A673 (cell line): ENCODE results near the gene TSKU. TPM values are rescaled to one million over a fixed set of nuclear protein-coding genes. Genes with fewer than 3 reads are reported as not detected.

Experiments
- BruUV-seq: library from RNA; stranded (reverse); fragments of 400-500 nt; replicated peaks from 2 replicates; lab custom pipeline; 2021; lab: Mats Ljungman, UMichigan
- CTCF ChIA-PET: fragments of 300-600 bp; sonication (Branson Sonifier 250); formaldehyde crosslinking; loops from one replicate; lab custom pipeline; 2022; ENCODE audit warnings: antibody characterized with exemption; lab: Charles Lee
- POLR2A ChIA-PET: fragments of 300-600 bp; sonication (Branson Sonifier 250); formaldehyde crosslinking; loops from one replicate; lab custom pipeline; 2022; ENCODE audit warnings: antibody characterized with exemption; ENCODE audit not compliant: low non-redundant PET; lab: Charles Lee
- DNase-seq: peaks from one replicate; pipeline ENCODE4 v3.0.0-alpha.2; 2015; ENCODE audit warnings: low spot score
- H3K27ac ChIP-seq: fragments of 200-600 bp; sonication (generic); 2 replicates; pipeline ENCODE4 v1.5.1; 2016; ENCODE audit warnings: mixed run types, low read depth, mild to moderate bottlenecking, mixed read lengths, antibody characterized with exemption, low read length; ENCODE audit not compliant: poor library complexity, severe bottlenecking
- H3K27me3 ChIP-seq: fragments of 200-600 bp; sonication (generic); replicated peaks from 2 replicates; pipeline ENCODE4 v1.6.1; 2017; ENCODE audit warnings: mixed run types, low read depth, mild to moderate bottlenecking, mixed read lengths, antibody characterized with exemption, low read length; ENCODE audit not compliant: insufficient read depth, poor library complexity
- H3K36me3 ChIP-seq: fragments of 200-600 bp; sonication (generic); 2 replicates; pipeline ENCODE4 v1.6.1; 2016; ENCODE audit warnings: mixed run types, mild to moderate bottlenecking, mixed read lengths, antibody characterized with exemption, low read length; ENCODE audit not compliant: insufficient read depth, poor library complexity, severe bottlenecking
- H3K4me1 ChIP-seq: fragments of 200-600 bp; sonication (generic); 2 replicates; pipeline ENCODE4 v1.6.1; 2017; ENCODE audit warnings: mixed run types, mild to moderate bottlenecking, mixed read lengths, antibody characterized with exemption, low read length; ENCODE audit not compliant: insufficient read depth, poor library complexity, severe bottlenecking
- H3K4me3 ChIP-seq: fragments of 200-600 bp; sonication (generic); 2 replicates; pipeline ENCODE4 v1.5.1; 2016; ENCODE audit warnings: low read depth, mixed run types, mild to moderate bottlenecking, mixed read lengths, low read length; ENCODE audit not compliant: poor library complexity, severe bottlenecking
- H3K9me3 ChIP-seq: fragments of 200-600 bp; sonication (generic); 2 replicates; pipeline ENCODE4 v1.6.1; 2016; ENCODE audit warnings: mixed run types, low read depth, mild to moderate bottlenecking, mixed read lengths, antibody characterized with exemption, low read length; ENCODE audit not compliant: poor library complexity, severe bottlenecking
- EZH2 ChIP-seq: fragments of 200-600 bp; sonication (generic); IDR thresholded peaks from 2 replicates; pipeline ENCODE4 v1.6.1; 2017; ENCODE audit warnings: borderline replicate concordance, low read depth, mild to moderate bottlenecking, mixed read lengths, antibody characterized with exemption, low read length; ENCODE audit not compliant: poor library complexity, severe bottlenecking
- intact Hi-C: fragments of 100-400 bp; cut with micrococcal nuclease; formaldehyde crosslinking; loops from one replicate; pipeline ENCODE4 v1.10.0; 2022; ENCODE audit not compliant: unreplicated experiment
- total RNA-seq: library from RNA; stranded (reverse); gene quantifications from 2 replicates; pipeline ENCODE4 v1.2.3, GENCODE V29; 2021
- TF ChIP-seq, protein P1 (sequence below): fragments of 300-800, 200-600 bp; sonication (generic); conservative IDR thresholded peaks from 2 replicates; pipeline ENCODE4 v1.5.1; 2017; ENCODE audit warnings: low read depth, mild to moderate bottlenecking, antibody characterized with exemption, low read length, moderate library complexity, mixed read lengths

The TSKU gene
- total RNA-seq, 1 experiment from 2014 or later = 25.3 TPM

GRCh38 chr11:76807206-76807875, 24.2 kb downstream of the TSKU start:
- peak; percentile 95 for DNase-seq

DNA sequence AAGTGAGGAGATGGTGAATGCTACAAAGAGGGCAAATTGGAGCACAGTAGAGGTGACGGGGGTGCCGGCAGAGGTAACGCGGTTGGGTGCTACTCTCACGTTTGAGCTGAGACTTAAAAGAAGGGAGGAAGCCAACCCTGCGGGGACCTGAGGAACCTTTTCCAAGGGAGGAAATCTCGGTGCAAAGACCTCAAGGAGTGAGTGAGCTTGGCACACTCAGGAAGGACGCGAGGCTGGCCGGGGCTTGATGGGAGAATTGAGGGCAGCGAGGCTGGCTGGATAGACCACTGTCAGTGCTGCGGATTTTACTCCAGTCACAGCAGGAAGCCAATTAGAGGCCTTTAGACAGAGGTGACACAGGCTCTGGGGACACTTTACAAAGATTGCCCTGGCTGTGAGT, 25.0 kb downstream of the TSKU start:
- POLR2A ChIA-PET = no interaction called here
- DNase-seq = no peak
- BruUV-seq = no TSS peak
- CTCF ChIA-PET = no interaction called here
- Histone ChIP-seq H3K27ac (no peak overlapping the region), H3K9me3 (no peaks in the 10 kb centered on the region), H3K36me3 (no peaks in the 10 kb centered on the region), H3K4me3 (no peak overlapping the region), H3K27me3 (no peaks in the 10 kb centered on the region), H3K4me1 (peaks cover 12% of the 10 kb centered on the region)
- intact Hi-C loops = no loop called here
- no peak for TF ChIP-seq EZH2
- TF ChIP-seq, protein P1, sequence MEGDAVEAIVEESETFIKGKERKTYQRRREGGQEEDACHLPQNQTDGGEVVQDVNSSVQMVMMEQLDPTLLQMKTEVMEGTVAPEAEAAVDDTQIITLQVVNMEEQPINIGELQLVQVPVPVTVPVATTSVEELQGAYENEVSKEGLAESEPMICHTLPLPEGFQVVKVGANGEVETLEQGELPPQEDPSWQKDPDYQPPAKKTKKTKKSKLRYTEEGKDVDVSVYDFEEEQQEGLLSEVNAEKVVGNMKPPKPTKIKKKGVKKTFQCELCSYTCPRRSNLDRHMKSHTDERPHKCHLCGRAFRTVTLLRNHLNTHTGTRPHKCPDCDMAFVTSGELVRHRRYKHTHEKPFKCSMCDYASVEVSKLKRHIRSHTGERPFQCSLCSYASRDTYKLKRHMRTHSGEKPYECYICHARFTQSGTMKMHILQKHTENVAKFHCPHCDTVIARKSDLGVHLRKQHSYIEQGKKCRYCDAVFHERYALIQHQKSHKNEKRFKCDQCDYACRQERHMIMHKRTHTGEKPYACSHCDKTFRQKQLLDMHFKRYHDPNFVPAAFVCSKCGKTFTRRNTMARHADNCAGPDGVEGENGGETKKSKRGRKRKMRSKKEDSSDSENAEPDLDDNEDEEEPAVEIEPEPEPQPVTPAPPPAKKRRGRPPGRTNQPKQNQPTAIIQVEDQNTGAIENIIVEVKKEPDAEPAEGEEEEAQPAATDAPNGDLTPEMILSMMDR = no peak

More at GRCh38 chr11:76807206-76807875, 24.2 kb downstream of the TSKU start:
- ChIA-PET CTCF (interaction anchor here (0.6 to 0.7 kb wide), 4 partner anchors 16 to 591 kb away, joined by 3 to 10 read pairs (median 4); no protein-coding TSS in a partner anchor), POLR2A (no interaction called here)
- no peaks in the 10 kb centered on the region for H3K36me3 ChIP-seq
- H3K9me3 ChIP-seq = no peaks in the 10 kb centered on the region
- no peak overlapping the region for H3K4me3 ChIP-seq
- peaks cover 12% of the 10 kb centered on the region for H3K4me1 ChIP-seq
- H3K27ac ChIP-seq = peak overlapping the region; percentile 66
- intact Hi-C loops = loop anchor here (1.0 kb wide), 1 partner anchor 113 kb away; no protein-coding TSS in a partner anchor
- TF ChIP-seq EZH2 = no peak
- TF ChIP-seq, protein P1 = peak; percentile 89
- H3K27me3 ChIP-seq = no peaks in the 10 kb centered on the region
- no TSS peak for BruUV-seq

DNA sequence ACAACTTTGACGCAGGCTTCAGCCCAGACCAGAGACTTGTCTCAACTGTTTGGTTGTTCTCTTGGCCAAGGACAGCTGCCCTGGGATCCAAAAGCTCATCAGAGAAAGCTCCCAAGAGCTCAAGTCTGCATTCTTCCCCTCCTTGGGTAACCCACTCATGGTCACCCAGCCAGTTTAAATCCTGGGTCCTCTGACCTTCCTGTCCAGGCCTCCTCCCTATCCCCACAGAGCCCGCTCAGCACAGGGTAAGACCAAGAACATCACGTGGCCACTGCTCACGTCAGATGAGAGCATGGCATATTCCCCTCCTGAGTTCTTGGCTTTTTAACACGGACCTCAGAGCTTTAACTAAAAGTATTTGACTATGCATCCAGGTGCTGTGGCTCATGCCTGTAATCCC, 25.8 kb downstream of the TSKU start:
- TF ChIP-seq, protein P1 = no peak
- no peak for TF ChIP-seq EZH2
- CTCF ChIA-PET = no interaction called here
- POLR2A ChIA-PET = no interaction called here
- H3K27me3 ChIP-seq = no peaks in the 10 kb centered on the region
- intact Hi-C loops = no loop called here
- peaks cover 12% of the 10 kb centered on the region for H3K4me1 ChIP-seq
- no peak for DNase-seq
- H3K36me3 ChIP-seq = no peaks in the 10 kb centered on the region
- no peak overlapping the region for H3K27ac ChIP-seq
- BruUV-seq = no TSS peak
- no peak overlapping the region for H3K4me3 ChIP-seq
- peaks cover 7% of the 10 kb centered on the region for H3K9me3 ChIP-seq
